Fibroblast of skin of right biceps (primary cell): ENCODE measurements around the gene TNS2.
A peak's percentile ranks its signal among the peaks of the same experiment; 100 is the strongest.

ENCODE experiments used
- DNase-seq: peaks from one replicate; pipeline ENCODE4 v3.0.0-alpha.2; 2013

The TNS2 gene

DNA sequence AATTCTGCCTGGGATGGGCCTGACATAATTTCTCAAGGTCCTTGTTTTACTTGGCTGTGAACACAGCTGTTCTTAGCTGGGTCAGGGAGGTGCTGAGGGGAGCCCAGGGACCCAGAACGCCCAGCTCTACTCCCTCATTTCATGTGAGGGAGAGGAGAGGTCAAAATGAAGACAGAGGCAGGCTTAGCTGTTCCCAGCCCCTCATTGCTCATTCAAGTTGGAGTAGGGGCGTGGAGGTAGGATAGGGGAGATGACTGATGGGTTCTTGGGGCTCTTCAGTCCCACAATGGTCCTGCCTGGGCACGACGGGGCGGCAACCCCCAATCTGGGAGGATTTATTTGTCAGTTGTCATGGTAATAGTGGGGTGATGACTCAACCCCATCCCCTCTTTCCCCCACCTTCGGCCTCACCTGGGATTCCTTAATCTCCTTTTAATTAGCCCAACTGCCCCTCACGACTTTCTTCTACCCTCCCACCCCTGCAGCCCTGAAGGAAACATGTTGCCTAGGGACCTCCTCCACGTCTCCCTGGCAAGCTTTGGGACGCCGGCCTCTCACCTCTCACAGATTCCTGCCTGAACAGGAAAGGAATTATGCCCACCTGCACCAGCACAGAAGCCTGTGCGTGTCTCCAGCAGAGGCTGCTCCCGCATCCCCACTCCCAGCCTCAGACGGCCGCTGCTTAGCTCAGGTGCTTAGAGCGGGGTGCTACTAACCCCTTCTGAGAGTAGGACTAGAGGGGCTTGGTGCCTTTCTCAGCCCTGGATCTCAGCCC is 19.1 kb downstream of the TNS2 start:
- DNase-seq: no peak

GRCh38 chr12:53069621-53070410 is 20.0 kb downstream of the TNS2 start:
- no peak for DNase-seq

GRCh38 chr12:53070877-53071492 is 21.1 kb downstream of the TNS2 start:
- peak; percentile 65 for DNase-seq

- DNase-seq: peak; percentile 68
Observed at GRCh38 chr12:53071591-53072551, 22.0 kb downstream of the TNS2 start.

GRCh38 chr12:53073881-53074280 is 24.0 kb downstream of the TNS2 start:
- no peak for DNase-seq

DNA sequence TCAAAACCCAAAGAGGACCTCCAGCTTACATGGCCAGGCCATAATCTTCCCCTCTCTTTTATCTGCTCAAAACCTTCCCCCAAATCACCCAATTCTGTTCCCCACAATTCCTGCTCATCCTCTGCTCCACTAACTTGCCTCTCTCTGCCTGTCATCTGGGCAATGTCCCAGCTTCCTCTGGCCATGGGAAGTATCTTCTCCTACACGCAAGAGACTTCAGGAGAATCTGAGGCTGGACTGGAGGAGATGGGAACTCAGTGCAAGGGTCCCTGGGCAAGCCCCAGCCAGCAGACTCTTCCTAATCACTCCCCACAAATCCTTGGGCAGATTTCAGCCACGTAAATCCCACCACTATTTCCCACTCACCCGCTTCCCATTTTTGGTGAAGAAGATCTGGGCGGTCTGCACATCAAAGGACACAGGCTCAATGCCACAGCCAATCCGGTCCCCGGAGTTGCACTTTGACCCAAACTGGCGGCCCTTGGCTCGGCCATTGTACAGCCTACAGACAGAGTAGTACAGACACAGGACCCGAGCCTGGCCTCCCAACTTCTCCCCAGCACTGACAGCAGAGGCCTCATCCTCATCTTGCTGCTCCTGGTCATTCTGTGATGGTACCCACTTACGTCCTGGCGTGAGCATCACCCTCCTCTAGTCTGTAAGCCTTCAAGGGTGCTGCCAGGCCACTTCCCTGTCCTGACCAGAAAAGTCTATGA is 24.6 kb downstream of the TNS2 start:
- no peak for DNase-seq

DNA sequence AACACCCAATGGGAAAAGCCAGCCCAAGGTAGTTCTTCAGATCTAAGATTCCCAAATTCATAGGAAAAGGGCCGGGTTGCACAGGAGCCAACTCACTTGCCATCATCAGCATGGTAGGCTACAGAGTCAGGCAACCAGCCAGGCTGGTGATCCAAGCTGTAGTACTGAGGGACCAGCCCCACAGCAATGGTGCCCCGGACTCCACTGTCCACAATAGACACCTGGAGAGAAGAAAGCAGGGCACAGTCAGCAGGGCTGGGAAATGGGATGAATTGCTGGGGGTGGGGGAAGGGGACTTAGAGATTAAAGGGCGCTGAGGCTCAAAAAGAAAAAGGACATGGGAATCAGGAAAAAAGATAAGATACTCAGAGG is 25.1 kb downstream of the TNS2 start:
- no peak for DNase-seq

DNA sequence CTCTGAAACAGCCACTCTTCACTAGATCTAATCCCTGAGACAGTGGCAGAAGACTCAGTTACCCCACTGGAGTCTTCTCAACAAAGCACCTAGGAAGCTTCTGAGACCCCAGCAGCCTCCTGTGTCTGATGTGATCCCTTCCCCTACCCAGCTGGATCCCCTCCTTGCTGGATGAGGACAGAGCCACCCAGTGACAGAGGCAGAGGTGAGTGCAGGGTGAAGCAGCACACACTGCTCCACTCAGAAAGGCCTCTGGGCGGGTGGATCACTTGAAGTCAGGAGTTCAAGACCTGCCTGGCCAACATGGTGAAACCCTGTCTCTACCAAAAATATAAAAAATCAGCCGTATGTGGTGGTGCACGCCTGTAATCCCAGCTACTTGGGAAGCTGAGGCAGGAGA is 26.6 kb downstream of the TNS2 start:
- no peak for DNase-seq

DNA sequence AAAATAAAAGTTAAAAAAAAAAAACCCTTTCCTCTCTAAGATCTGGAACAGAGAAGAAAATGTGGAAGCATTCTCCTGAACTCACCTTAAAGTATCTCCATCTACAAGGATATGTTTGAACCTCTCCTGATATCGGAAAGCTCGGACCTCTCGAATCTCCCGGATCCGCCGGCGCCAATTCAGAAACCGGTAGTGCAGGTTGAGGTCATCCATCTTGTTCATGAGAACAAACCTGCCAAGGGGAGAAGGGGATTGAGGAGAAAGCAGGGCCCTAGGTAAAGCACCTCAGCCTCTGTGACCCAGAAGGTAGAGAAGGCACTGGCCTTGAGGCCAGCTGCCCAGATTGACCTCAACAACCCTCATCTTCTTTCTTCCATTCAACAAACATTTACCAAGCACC is 27.2 kb downstream of the TNS2 start:
- no peak for DNase-seq

DNA sequence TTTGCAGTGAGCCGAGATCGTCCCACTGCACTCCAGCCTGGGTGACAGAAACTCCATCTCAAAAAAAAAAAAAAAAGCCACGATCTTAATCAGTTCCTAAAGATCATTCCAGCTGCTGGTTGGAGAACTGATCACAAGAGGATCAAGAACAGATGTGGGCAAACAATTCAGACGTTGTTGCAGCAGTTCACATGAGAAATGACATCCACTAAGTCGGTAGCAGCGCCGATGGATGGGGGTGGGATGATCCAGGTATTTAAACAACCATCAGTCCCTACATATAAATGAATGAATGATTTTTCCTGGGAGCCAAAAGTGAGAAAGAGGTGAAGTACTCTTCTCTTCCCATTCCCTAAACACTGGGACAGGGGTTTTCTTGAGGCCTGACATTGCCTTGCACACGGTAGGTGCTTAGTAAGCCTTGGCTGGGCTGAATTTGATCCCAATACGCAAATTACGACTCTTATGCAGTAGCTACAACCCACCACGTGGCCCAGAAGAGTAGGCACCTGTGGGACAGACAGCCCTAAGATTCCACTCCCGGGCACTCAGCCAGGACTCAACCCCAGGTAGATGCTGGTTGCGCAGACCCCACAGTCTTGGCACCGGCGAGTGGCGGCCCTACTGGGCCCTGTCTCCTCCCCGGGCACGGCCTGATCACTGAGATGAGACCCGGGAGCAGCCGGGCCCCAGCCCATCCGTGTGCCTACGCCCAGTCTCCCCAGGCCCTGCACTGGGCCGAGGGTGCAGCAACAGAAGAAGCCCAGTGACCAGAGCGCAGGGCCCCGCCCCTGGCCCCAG is 28.8 kb downstream of the TNS2 start:
- DNase-seq: no peak

DNA sequence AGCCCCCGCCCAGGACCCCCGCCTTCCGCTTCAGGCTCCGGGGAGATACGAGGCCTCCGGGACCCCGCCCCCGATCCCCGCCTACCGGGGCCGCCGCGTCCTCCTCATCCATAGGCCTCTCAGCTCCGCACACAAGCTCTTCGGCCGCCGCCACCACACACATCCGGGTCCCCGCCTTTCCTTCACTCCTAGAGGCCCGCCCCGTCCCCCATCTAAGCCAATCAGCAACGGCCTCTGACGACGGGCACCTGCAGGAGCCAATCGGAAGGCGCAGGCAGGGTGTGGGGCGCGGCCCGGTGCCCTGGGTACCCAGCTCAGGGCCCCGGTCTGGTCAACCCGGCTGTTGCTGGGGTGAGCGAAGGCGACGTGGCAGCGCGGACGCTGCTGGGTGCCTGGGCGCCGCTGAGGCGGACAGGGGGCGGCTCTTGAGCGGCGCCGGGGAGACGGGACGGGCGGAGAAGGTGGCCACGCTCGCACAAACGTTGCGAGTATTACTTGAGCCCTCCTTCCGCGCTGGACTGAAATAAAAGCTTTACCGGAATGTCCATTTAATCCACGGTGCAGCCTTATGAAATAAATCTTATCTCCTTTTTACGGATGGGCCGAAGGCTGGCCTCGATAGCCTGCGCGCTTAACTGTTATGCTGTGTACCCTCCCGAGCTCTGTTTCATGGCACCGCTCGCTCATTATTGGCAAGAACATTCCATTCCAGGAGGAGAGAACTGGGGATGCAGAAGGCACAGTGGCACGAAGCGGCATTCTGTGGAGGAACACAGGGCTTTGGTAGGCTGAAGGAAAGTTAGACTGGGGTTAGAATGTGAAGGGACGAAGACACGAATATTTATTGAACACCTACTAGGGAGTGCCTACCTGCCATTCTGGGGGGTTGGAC is 29.6 kb downstream of the TNS2 start, which contains the start of gene SPRYD3:
Gene SPRYD3, minus strand, starts transcription at position 165 of the 892 bp plus-strand sequence. Its CDS starts 57 bp downstream, at position 108.
- peak; percentile 97 for DNase-seq

DNA sequence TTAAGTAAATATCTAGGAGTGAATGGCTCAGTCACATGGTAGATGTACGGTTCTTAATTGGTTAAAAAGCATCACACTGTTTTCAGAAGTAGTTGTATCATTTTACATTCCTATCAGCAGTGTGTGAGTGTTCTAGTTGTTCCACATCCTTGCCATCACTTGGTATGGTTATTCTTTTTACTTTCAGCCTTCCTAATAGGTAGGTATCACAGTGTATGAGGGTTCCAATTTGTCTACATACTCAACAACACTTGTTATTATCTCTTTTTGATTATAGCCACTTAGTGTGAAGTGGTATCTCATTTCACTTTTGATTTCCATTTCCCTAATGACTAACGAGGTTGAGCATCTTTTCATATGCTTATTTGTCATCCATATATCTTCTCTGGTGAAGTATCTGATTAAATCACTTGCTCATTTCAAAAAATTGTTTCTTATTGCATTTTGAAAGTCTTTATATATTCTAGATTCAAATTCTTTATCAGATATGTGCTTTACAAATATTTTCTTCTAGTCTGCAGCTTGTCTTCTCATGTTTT is 32.8 kb downstream of the TNS2 start:
- DNase-seq: no peak

GRCh38 chr12:53086361-53086760 is 36.5 kb downstream of the TNS2 start:
- no peak for DNase-seq

- no peak for DNase-seq
Observed at GRCh38 chr12:53090105-53090504, 40.2 kb downstream of the TNS2 start.

GRCh38 chr12:53090554-53090953 is 40.7 kb downstream of the TNS2 start:
- DNase-seq: no peak

DNA sequence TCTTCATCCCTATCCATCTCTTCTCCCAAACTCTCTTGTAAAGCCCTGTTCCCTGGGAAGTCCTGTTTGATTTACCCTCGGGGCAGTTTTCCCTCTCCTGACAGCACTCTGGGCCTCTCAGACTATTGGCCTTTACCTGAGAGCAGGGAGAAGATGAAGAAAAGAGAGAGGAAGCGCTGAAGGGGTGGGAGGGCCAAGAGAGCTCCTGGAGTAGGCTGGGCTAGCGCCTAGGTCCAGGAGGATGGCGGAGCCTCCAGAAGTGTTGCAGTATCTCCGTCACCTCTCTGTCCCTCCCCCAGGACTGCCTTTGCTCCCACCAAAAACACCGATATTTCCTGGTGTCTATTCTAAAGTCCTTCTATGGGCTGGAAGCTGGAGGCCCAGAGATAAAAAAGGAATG is 41.9 kb downstream of the TNS2 start:
- no peak for DNase-seq

DNA sequence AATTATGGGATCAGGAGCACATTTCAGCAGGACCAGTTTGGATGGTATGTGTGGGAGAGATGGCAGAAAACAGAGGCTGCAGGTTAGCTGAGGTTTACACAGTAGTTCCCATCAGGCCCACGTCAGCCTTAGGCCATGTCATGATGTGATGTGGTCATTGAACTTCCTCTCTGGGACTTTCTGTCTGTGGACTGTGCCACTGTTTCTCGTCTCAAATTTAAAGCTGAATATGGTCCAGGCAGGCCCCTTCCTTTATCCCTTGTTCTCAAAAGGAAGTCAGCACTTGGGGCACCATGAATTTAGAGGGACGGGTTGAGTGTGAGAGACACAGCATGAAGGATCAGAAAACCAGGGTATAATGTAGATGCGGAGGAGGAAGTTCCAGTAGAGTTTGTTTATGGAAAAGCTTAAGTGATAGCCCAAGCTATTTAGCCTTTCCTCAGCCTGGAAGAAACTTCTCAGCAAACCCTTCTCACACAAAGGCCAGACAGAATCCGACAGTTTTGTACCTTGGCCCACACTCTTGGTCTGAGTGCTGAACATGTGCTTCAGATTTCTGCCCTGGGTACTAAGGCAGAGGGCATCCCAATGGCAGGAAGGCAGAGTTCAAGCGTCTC is 44.0 kb downstream of the TNS2 start:
- DNase-seq: no peak

- DNase-seq: no peak
Observed at GRCh38 chr12:53094394-53094787, 44.5 kb downstream of the TNS2 start.
